Measurements from ENCODE around the gene CTNS.

DNA sequence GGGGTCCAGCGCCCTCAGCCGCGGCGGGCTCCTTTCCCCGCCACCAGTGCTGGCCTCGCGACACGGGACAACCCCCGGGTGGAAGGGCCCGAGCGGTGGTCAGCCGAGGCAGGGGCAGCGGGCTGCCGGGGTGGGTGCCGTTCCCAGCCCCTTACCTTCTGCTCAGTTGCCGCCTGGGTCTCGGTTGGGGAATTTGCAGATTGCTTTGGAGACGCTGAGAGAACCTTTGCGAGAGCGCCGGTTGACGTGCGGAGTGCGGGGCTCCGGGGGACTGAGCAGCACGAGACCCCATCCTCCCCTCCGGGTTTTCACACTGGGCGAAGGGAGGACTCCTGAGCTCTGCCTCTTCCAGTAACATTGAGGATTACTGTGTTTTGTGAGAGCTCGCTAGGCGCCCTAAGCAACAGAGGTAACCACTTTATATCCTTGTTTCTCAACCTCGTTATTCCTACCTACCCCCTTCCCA is 381 bp downstream of the CTNS start:
- TF ChIP-seq, protein P1, sequence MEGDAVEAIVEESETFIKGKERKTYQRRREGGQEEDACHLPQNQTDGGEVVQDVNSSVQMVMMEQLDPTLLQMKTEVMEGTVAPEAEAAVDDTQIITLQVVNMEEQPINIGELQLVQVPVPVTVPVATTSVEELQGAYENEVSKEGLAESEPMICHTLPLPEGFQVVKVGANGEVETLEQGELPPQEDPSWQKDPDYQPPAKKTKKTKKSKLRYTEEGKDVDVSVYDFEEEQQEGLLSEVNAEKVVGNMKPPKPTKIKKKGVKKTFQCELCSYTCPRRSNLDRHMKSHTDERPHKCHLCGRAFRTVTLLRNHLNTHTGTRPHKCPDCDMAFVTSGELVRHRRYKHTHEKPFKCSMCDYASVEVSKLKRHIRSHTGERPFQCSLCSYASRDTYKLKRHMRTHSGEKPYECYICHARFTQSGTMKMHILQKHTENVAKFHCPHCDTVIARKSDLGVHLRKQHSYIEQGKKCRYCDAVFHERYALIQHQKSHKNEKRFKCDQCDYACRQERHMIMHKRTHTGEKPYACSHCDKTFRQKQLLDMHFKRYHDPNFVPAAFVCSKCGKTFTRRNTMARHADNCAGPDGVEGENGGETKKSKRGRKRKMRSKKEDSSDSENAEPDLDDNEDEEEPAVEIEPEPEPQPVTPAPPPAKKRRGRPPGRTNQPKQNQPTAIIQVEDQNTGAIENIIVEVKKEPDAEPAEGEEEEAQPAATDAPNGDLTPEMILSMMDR (IDR thresholded peaks at IDR 0.05): no peak
- no peak for TF ChIP-seq ZFX (IDR thresholded peaks at IDR 0.05; ENCODE audit: borderline replicate concordance)

Data from 22Rv1 (cell line).